ENCODE data around the gene CNTN1. TPM values are rescaled to one million over a fixed set of nuclear protein-coding genes. Genes with fewer than 3 reads are reported as not detected.
A peak's percentile ranks its signal among the peaks of the same experiment; 100 is the strongest.

Gene CNTN1
- total RNA-seq, 1 donor from 2014 or later = 27.1 TPM

DNA sequence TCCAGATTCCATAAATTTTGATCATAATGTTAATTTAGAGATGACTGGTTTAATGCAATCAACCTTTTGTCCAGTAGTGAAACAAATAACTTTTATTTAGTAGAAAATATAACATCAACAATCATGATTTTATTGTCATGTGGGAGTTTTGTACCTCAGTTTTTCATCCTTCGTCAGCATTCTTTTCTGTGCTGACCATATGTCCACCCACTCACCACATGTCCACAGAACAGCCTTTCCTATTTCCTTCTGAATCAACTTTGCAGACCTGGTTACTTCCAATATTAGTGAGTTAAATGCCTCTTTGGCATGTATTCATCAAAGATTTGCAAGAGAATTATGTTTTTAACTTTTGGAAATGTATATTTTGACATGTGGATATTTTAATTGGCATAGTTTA lies 36.8 kb upstream of the CNTN1 start:
- Histone ChIP-seq H3K27ac (ENCODE audit: low read depth, low read length) (no peak overlapping the region), H3K27me3 (ENCODE audit: control insufficient read depth in 3 of 3, insufficient read depth in 3 of 3, low read length in 3 of 3) (no peaks in the 10 kb centered on the region), H3K9ac (ENCODE audit: low read depth in 1 of 3, low read length in 3 of 3) (no peak overlapping the region), H3K4me3 (ENCODE audit: low read length in 3 of 3) (no peak overlapping the region), H3K9me3 (ENCODE audit: control insufficient read depth in 3 of 3, low read length in 3 of 3) (peaks cover 0 to 2% (median 0%) of the 10 kb centered on the region in 3 donors), H3K36me3 (ENCODE audit: control insufficient read depth in 3 of 3, insufficient read depth in 3 of 3, low read length in 3 of 3) (no peaks in the 10 kb centered on the region), H3K4me1 (ENCODE audit: control insufficient read depth in 3 of 3, insufficient read depth in 3 of 3, low read length in 3 of 3) (no peaks in the 10 kb centered on the region)

DNA sequence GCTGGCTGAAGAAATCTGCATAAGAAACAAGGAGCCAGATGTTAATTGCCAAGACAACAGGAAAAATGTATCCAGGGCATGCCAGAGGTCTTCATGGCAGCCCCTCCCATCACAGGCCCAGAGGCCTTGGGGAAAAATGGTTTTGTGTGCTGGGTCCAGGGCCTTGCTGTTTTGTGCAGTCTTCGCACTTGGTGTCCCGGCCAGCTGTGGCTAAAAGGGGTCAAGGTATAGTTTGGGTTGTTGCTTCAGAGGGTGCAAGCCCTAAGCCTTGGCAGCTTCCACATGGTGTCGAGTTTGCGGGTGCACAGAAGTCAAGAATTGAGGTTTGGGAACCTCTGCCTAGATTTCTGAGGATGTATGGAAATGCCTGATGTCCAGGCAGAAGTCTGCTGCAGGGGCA lies 29.9 kb upstream of the CNTN1 start:
- Histone ChIP-seq H3K4me1 (ENCODE audit: control insufficient read depth in 3 of 3, insufficient read depth in 3 of 3, low read length in 3 of 3) (no peaks in the 10 kb centered on the region), H3K9me3 (ENCODE audit: control insufficient read depth in 3 of 3, low read length in 3 of 3) (no peaks in the 10 kb centered on the region), H3K9ac (ENCODE audit: low read depth in 1 of 3, low read length in 3 of 3) (no peak overlapping the region), H3K27ac (ENCODE audit: low read depth, low read length) (no peak overlapping the region), H3K4me3 (ENCODE audit: low read length in 3 of 3) (no peak overlapping the region), H3K36me3 (ENCODE audit: control insufficient read depth in 3 of 3, insufficient read depth in 3 of 3, low read length in 3 of 3) (no peaks in the 10 kb centered on the region), H3K27me3 (ENCODE audit: control insufficient read depth in 3 of 3, insufficient read depth in 3 of 3, low read length in 3 of 3) (no peaks in the 10 kb centered on the region)

DNA sequence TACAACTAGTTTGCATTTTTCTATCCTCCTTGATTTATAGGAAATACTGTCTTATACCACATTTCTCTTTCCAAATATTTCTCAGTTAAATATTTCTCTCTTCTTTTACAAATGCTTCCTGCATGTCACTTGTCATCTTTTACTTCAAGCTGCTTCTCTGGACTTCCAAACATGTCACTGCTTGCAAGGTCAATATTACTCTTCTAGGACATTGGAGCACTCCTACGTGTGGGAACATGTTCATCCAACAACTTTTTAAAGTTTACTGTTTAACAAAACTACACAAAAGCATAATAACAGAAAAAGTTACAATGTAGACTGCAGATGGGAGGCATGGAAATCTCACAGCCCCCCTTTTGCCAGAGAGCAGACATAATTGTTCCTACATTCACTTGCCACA lies 28.5 kb upstream of the CNTN1 start:
- no peaks in the 10 kb centered on the region for H3K9me3 ChIP-seq (ENCODE audit: control insufficient read depth in 3 of 3, low read length in 3 of 3)

DNA sequence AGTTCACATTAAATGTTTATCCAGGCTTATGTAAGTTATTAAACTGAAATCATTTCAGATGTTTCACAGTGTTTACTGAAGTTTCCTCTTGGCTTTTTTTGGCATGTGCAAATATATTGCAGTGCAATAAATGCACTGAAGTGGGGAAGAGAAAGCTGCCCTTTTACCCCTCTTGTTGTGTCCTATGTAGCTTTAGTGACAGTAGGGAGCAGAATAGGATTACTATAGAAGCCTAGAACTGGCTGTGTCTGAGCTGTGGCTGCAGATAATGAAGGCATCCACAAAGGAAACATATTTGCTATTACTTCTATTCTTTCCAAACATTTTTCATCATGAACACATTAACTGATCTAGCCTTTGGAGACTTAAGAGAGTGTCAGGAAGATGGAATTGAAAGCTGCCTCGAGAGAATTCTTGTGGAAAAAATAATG lies 24.1 kb upstream of the CNTN1 start:
- Histone ChIP-seq H3K4me3 (ENCODE audit: low read length in 3 of 3) (no peak overlapping the region), H3K36me3 (ENCODE audit: control insufficient read depth in 3 of 3, insufficient read depth in 3 of 3, low read length in 3 of 3) (no peaks in the 10 kb centered on the region)

More for the DNA sequence above, 28.5 kb upstream of the CNTN1 start:
- Histone ChIP-seq H3K4me3 (ENCODE audit: low read length in 3 of 3) (no peak overlapping the region), H3K27ac (ENCODE audit: low read depth, low read length) (no peak overlapping the region), H3K36me3 (ENCODE audit: control insufficient read depth in 3 of 3, insufficient read depth in 3 of 3, low read length in 3 of 3) (no peaks in the 10 kb centered on the region), H3K4me1 (ENCODE audit: control insufficient read depth in 3 of 3, insufficient read depth in 3 of 3, low read length in 3 of 3) (no peaks in the 10 kb centered on the region), H3K27me3 (ENCODE audit: control insufficient read depth in 3 of 3, insufficient read depth in 3 of 3, low read length in 3 of 3) (no peaks in the 10 kb centered on the region), H3K9ac (ENCODE audit: low read depth in 1 of 3, low read length in 3 of 3) (no peak overlapping the region)

DNA sequence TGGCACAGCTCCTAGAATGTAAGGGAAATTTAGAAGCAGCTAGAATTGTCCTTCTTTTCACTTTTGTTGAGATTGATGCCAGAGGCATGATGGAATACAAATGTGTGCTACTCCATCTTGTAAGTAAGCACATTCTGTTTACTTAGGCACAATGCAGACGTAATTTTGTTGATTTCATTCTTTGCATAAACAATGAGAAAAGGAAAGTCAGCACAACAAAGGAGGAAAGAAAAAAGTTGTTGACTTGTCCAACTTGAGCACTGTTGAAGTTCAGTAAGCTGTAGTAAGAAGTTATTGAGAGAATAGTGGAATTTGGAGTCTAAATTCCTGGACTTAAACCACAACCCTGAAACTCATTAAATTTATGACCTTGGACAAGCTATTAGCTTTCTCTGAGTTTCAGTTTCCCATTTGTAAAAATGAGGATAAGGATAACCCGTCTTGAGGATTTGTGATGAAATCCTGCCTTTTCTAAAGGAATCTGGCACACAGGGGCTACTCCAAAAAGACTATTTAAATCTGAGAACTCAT lies 19.4 kb upstream of the CNTN1 start:
- no peaks in the 10 kb centered on the region for H3K36me3 ChIP-seq (ENCODE audit: control insufficient read depth in 3 of 3, insufficient read depth in 3 of 3, low read length in 3 of 3)
- no peaks in the 10 kb centered on the region for H3K27me3 ChIP-seq (ENCODE audit: control insufficient read depth in 3 of 3, insufficient read depth in 3 of 3, low read length in 3 of 3)
- no peak overlapping the region for H3K27ac ChIP-seq (ENCODE audit: low read depth, low read length)
- no peaks in the 10 kb centered on the region for H3K4me1 ChIP-seq (ENCODE audit: control insufficient read depth in 3 of 3, insufficient read depth in 3 of 3, low read length in 3 of 3)
- no peaks in the 10 kb centered on the region for H3K9me3 ChIP-seq (ENCODE audit: control insufficient read depth in 3 of 3, low read length in 3 of 3)
- no peak overlapping the region for H3K4me3 ChIP-seq (ENCODE audit: low read length in 3 of 3)
- no peak overlapping the region for H3K9ac ChIP-seq (ENCODE audit: low read depth in 1 of 3, low read length in 3 of 3)

More for the DNA sequence above, 24.1 kb upstream of the CNTN1 start:
- H3K9ac ChIP-seq (ENCODE audit: low read depth in 1 of 3, low read length in 3 of 3) = no peak overlapping the region
- H3K4me1 ChIP-seq (ENCODE audit: control insufficient read depth in 3 of 3, insufficient read depth in 3 of 3, low read length in 3 of 3) = no peaks in the 10 kb centered on the region
- H3K27me3 ChIP-seq (ENCODE audit: control insufficient read depth in 3 of 3, insufficient read depth in 3 of 3, low read length in 3 of 3) = no peaks in the 10 kb centered on the region
- no peaks in the 10 kb centered on the region for H3K9me3 ChIP-seq (ENCODE audit: control insufficient read depth in 3 of 3, low read length in 3 of 3)
- H3K27ac ChIP-seq (ENCODE audit: low read depth, low read length) = no peak overlapping the region

DNA sequence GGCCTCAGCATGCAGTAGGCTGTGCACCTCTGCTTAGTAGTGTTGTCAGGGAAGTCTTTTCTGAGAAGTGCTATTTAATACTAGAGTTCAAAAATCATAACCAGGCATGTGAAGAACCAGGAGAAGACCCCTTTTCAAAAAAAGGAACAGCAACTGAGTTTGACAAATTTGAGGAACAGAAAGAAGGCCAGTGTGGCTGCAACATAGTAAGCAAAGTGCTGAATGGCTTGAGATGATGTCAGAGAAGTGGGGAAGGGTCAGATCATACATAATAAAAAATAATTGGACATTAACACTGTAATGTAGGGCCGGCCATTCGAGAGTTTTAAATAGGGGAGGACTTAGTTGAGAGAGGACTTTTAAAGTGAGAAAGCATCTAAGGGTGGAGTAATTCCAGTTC lies 11.1 kb upstream of the CNTN1 start:
- H3K9me3 ChIP-seq (ENCODE audit: control insufficient read depth in 3 of 3, low read length in 3 of 3) = no peaks in the 10 kb centered on the region
- H3K4me1 ChIP-seq (ENCODE audit: control insufficient read depth in 3 of 3, insufficient read depth in 3 of 3, low read length in 3 of 3) = no peaks in the 10 kb centered on the region
- no peak overlapping the region for H3K27ac ChIP-seq (ENCODE audit: low read depth, low read length)
- no peak overlapping the region for H3K9ac ChIP-seq (ENCODE audit: low read depth in 1 of 3, low read length in 3 of 3)
- H3K4me3 ChIP-seq (ENCODE audit: low read length in 3 of 3) = no peak overlapping the region
- no peaks in the 10 kb centered on the region for H3K27me3 ChIP-seq (ENCODE audit: control insufficient read depth in 3 of 3, insufficient read depth in 3 of 3, low read length in 3 of 3)
- H3K36me3 ChIP-seq (ENCODE audit: control insufficient read depth in 3 of 3, insufficient read depth in 3 of 3, low read length in 3 of 3) = no peaks in the 10 kb centered on the region

DNA sequence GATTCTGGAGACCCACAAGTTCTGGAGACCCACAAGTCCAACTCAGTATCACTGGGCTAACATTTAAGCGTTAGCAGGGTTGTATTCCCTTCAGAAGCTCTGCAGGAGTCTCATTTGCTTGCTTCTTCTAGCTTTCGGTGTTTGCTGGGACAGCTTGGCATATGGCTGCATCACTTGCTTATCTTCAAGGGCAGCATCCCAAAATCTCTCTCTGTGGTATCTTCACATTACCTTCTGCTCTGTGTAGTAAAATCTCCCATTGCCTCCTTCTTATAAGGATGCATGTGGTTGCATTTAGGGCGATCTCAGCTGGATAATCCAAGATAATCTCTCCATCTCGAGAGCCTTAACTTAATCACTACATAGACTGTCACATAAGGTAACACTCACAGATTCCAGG lies 7.3 kb upstream of the CNTN1 start:
- H3K27me3 ChIP-seq (ENCODE audit: control insufficient read depth in 3 of 3, insufficient read depth in 3 of 3, low read length in 3 of 3) = no peaks in the 10 kb centered on the region

DNA sequence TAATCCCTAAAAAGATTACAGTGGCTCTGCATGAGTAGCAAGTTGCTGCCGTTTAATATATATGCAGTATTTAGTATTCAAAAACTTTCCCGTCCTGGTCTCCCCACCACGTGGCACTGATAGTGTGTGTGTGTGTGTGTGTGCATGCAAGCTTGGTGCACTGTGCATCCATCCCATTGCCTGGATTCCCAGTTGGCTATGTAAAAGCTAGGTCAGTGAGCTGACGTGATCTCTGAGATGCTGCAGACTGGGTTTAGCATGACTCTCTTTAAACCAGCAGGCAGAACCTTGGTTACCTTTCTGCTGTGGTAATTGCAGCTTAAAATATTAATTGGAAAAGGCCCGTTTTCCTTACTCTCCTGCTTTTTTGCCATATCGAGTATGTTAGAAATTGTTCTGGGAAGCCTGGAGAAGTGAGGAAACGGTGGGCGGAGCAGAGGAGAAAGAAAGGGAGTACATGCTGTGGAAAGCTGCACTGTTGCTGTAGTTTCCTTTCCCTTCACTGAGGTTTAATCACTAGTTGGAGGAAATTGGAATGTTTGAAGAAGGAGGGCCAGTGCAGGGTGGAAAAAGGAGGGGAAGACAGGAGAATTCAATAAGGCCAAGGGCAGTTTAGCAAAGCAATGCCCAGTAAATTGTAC lies 4.0 kb upstream of the CNTN1 start:
- no peaks in the 10 kb centered on the region for H3K9me3 ChIP-seq (ENCODE audit: control insufficient read depth in 3 of 3, low read length in 3 of 3)
- H3K36me3 ChIP-seq (ENCODE audit: control insufficient read depth in 3 of 3, insufficient read depth in 3 of 3, low read length in 3 of 3) = no peaks in the 10 kb centered on the region
- no peak overlapping the region for H3K4me3 ChIP-seq (ENCODE audit: low read length in 3 of 3)
- H3K27ac ChIP-seq (ENCODE audit: low read depth, low read length) = no peak overlapping the region
- H3K27me3 ChIP-seq (ENCODE audit: control insufficient read depth in 3 of 3, insufficient read depth in 3 of 3, low read length in 3 of 3) = peaks cover 9 to 10% (median 10%) of the 10 kb centered on the region in 3 donors
- no peak overlapping the region for H3K9ac ChIP-seq (ENCODE audit: low read depth in 1 of 3, low read length in 3 of 3)
- H3K4me1 ChIP-seq (ENCODE audit: control insufficient read depth in 3 of 3, insufficient read depth in 3 of 3, low read length in 3 of 3) = peaks cover 3 to 11% (median 3%) of the 10 kb centered on the region in 3 donors

More for the DNA sequence above, 7.3 kb upstream of the CNTN1 start:
- Histone ChIP-seq H3K4me3 (ENCODE audit: low read length in 3 of 3) (no peak overlapping the region), H3K9ac (ENCODE audit: low read depth in 1 of 3, low read length in 3 of 3) (no peak overlapping the region), H3K36me3 (ENCODE audit: control insufficient read depth in 3 of 3, insufficient read depth in 3 of 3, low read length in 3 of 3) (no peaks in the 10 kb centered on the region), H3K9me3 (ENCODE audit: control insufficient read depth in 3 of 3, low read length in 3 of 3) (no peaks in the 10 kb centered on the region), H3K4me1 (ENCODE audit: control insufficient read depth in 3 of 3, insufficient read depth in 3 of 3, low read length in 3 of 3) (no peaks in the 10 kb centered on the region), H3K27ac (ENCODE audit: low read depth, low read length) (no peak overlapping the region)

DNA sequence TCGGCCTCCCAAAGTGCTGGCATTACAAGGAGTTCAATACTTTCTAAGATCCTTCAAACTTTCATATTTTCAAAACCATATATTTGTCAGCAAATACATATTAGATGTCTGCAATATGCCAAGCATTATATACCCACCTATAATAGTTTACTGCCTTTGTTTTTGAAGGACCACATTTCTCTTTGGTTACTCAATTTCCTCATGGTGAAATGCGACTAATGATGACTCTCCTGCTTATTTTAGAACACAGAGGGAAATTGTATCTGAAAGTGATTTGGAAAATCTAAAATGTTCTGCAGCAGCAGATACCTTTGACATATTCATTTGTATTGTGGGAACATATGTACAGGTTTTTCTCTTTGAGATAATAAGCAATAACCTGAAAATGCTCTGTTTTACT lies 2.7 kb upstream of the CNTN1 start:
- H3K27me3 ChIP-seq (ENCODE audit: control insufficient read depth in 3 of 3, insufficient read depth in 3 of 3, low read length in 3 of 3) = peaks cover 12 to 15% (median 13%) of the 10 kb centered on the region in 3 donors
- H3K4me1 ChIP-seq (ENCODE audit: control insufficient read depth in 3 of 3, insufficient read depth in 3 of 3, low read length in 3 of 3) = peaks cover 3 to 12% (median 5%) of the 10 kb centered on the region in 3 donors
- H3K36me3 ChIP-seq (ENCODE audit: control insufficient read depth in 3 of 3, insufficient read depth in 3 of 3, low read length in 3 of 3) = no peaks in the 10 kb centered on the region
- H3K27ac ChIP-seq (ENCODE audit: low read depth, low read length) = no peak overlapping the region
- no peak overlapping the region for H3K4me3 ChIP-seq (ENCODE audit: low read length in 3 of 3)
- no peak overlapping the region for H3K9ac ChIP-seq (ENCODE audit: low read depth in 1 of 3, low read length in 3 of 3)
- H3K9me3 ChIP-seq (ENCODE audit: control insufficient read depth in 3 of 3, low read length in 3 of 3) = no peaks in the 10 kb centered on the region

DNA sequence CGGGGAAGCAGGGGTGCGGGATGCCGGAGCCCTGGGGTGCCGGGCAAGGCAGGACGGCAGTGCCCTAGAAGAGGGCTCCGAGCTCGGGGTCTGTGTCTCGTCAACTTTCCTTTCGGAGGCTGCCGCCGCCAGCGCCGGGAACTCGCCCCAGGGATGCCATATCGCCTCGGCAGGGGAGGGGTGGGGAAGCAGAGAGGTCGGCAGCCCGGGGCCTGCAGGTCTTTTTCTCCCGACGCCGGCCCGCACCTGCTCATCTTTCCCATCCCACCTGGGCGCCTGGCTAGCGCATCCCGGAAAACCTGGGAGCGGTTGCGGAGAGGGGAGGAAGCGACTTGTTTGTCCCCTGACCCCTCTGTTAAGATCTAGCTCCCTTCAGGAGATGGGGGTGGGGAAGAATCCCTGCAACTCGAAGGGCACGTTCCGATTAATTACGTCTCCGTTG lies 547 bp downstream of the CNTN1 start:
- Histone ChIP-seq H3K4me3 (ENCODE audit: low read length in 3 of 3) (peak overlapping the region; percentile 37 to 56 (median 41)), H3K36me3 (ENCODE audit: control insufficient read depth in 3 of 3, insufficient read depth in 3 of 3, low read length in 3 of 3) (no peaks in the 10 kb centered on the region), H3K9ac (ENCODE audit: low read depth in 1 of 3, low read length in 3 of 3) (no peak overlapping the region), H3K27ac (ENCODE audit: low read depth, low read length) (no peak overlapping the region), H3K27me3 (ENCODE audit: control insufficient read depth in 3 of 3, insufficient read depth in 3 of 3, low read length in 3 of 3) (peaks cover 12 to 15% (median 13%) of the 10 kb centered on the region in 3 donors), H3K4me1 (ENCODE audit: control insufficient read depth in 3 of 3, insufficient read depth in 3 of 3, low read length in 3 of 3) (peaks cover 3 to 12% (median 5%) of the 10 kb centered on the region in 3 donors), H3K9me3 (ENCODE audit: control insufficient read depth in 3 of 3, low read length in 3 of 3) (no peaks in the 10 kb centered on the region)
